SJCRH30 (cell line): Measurements from ENCODE around the gene HAUS8. TPM values are rescaled to one million over a fixed set of nuclear protein-coding genes. Genes with fewer than 3 reads are reported as not detected.

Source experiments
- DNase-seq, 2 experiments: peaks; one replicate each; pipeline ENCODE4 v3.0.0-alpha.2; 2015 to 2020
- H3K27ac ChIP-seq: fragments of 250-450 bp; sonication (Bioruptor Pico); 2 replicates; pipeline ENCODE4 v1.5.1; 2020; ENCODE audit warnings: mild to moderate bottlenecking, moderate library complexity
- H3K27me3 ChIP-seq: fragments of 250-450 bp; sonication (Bioruptor Pico); 2 replicates; pipeline ENCODE4 v1.5.1; 2020; ENCODE audit warnings: mild to moderate bottlenecking, moderate library complexity
- H3K36me3 ChIP-seq: fragments of 250-450 bp; sonication (Bioruptor Pico); 2 replicates; pipeline ENCODE4 v1.5.1; 2020; ENCODE audit warnings: mild to moderate bottlenecking, moderate library complexity
- H3K4me1 ChIP-seq: fragments of 250-450 bp; sonication (Bioruptor Pico); 2 replicates; pipeline ENCODE4 v1.5.1; 2020; ENCODE audit warnings: mild to moderate bottlenecking, moderate library complexity
- H3K4me3 ChIP-seq: fragments of 250-450 bp; sonication (Bioruptor Pico); 2 replicates; pipeline ENCODE4 v1.5.1; 2020; ENCODE audit warnings: mild to moderate bottlenecking, moderate library complexity
- H3K9me3 ChIP-seq: fragments of 250-450 bp; sonication (Bioruptor Pico); replicated peaks from 2 replicates; pipeline ENCODE4 v1.5.1; 2020; ENCODE audit warnings: mild to moderate bottlenecking, moderate library complexity
- total RNA-seq: library from RNA; depleted of rRNA; stranded (reverse); fragments of >200 nt; shearing (Covaris generic); gene quantifications from 2 replicates; pipeline ENCODE4 v1.2.3, GENCODE V29; 2014; rRNA removed

The HAUS8 gene, protein sequence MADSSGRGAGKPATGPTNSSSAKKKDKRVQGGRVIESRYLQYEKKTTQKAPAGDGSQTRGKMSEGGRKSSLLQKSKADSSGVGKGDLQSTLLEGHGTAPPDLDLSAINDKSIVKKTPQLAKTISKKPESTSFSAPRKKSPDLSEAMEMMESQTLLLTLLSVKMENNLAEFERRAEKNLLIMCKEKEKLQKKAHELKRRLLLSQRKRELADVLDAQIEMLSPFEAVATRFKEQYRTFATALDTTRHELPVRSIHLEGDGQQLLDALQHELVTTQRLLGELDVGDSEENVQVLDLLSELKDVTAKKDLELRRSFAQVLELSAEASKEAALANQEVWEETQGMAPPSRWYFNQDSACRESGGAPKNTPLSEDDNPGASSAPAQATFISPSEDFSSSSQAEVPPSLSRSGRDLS
- 22.9 and 23.9 TPM in 2 replicates for total RNA-seq

DNA sequence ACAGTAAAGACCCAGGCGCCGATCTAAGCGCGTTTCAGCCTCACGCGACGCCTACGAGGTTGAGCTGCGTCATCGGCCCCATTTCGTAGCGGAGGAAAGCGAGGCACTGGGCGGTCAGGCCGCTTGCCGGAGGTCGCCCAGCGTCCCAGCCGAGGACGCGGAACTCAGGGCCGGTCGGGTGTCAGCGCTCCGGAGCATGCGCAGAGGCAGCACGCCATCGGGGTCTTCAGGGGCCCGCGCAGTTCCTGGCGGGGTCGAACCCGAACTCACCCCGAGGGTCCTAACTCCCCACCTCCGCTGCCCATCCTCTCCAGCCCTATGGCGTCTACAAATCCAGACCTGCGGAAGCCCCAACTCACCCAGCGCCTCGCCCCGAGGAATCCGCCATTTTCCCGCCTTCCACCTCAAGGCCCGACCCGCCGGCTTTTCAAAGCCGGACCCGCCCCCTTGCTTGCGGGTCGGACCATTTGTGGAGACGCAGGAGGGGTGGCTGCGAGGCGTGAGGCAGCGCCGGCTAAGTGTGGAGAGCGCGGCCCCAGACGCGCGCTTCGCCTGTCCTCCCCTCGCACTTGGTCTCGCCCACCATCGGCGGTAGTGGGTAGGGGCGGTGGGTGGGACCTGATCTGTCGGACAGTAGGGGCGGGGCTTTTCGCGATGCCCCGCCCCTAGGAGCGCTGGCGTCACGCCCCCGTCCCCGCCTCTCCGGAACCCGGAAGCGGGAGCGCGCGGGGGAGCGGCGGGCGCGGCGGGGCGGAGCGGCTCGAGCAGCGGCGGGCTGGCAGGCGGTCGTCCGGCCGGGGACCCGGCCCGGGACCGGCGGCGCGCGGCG, at the start of gene HAUS8, which contains the start of gene MYO9B:
HAUS8 (minus strand) TSS at position 418 of the 829 bp plus-strand sequence; CDS start at position 388, 30 bp downstream.
MYO9B (plus strand) TSS at position 743 of the 829 bp plus-strand sequence. CDS start 25,941 bp downstream, outside the sequence.
- Histone ChIP-seq H3K27ac (peak within 1 kb of the TSS; percentile 96), H3K4me3 (peak within 1 kb of the TSS; percentile 87), H3K27me3 (no peaks in the 10 kb centered on the region), H3K4me1 (no peaks in the 10 kb centered on the region; the same call in 1 of the 2 replicates), H3K9me3 (no peaks in the 10 kb centered on the region), H3K36me3 (peaks cover 17% of the 10 kb centered on the region)
- peak; percentile 100 for DNase-seq

DNA sequence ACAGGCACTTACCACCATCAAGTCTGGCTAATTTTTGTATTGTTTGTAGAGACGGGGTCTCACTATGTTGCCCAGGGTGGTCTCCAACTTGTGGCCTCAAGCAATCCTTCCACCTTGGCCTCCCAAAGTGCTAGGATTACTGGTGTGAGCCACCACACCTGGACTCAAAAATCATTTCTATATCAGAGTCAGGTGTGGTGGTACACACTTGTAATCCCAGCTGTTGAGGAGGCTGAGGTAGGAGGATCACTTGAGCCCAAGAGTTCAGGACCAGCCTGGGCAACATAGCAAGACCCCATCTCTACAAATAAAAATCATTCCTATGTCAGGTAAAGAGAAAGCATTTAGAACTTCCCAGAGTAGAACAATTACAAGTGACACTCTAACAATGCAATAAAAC, 48.8 kb upstream of the HAUS8 start:
- peaks cover 7% of the 10 kb centered on the region for H3K36me3 ChIP-seq
- H3K27ac ChIP-seq, result no peak overlapping the region
- H3K27me3 ChIP-seq, result no peaks in the 10 kb centered on the region
- peaks cover 14% of the 10 kb centered on the region; the same call in 1 of the 2 replicates for H3K4me1 ChIP-seq
- no peak for DNase-seq
- H3K9me3 ChIP-seq, result no peaks in the 10 kb centered on the region
- no peak overlapping the region for H3K4me3 ChIP-seq

DNA sequence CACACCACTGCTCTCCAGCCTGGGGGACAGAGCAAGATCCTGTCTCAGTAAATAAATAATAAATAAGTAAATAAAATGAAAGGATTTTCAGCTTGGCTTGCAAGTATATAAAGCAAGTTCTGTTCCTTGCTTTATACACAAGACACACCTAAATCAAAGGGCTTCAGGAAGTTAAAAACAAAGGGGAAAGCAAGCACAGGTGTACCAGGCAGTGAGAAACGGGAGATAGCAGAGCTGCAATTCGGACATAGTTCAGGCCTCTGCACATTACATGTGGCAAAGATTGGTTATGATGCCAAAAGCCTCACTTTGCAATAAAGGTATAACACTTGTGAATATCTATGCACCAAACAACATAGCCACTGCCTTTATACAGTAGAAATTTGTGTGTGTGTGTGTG, 47.8 kb upstream of the HAUS8 start:
- Histone ChIP-seq H3K27ac (no peak overlapping the region), H3K36me3 (peaks cover 8% of the 10 kb centered on the region), H3K4me1 (peaks cover 14% of the 10 kb centered on the region; the same call in 1 of the 2 replicates), H3K27me3 (no peaks in the 10 kb centered on the region), H3K9me3 (no peaks in the 10 kb centered on the region), H3K4me3 (no peak overlapping the region)
- DNase-seq, result no peak

DNA sequence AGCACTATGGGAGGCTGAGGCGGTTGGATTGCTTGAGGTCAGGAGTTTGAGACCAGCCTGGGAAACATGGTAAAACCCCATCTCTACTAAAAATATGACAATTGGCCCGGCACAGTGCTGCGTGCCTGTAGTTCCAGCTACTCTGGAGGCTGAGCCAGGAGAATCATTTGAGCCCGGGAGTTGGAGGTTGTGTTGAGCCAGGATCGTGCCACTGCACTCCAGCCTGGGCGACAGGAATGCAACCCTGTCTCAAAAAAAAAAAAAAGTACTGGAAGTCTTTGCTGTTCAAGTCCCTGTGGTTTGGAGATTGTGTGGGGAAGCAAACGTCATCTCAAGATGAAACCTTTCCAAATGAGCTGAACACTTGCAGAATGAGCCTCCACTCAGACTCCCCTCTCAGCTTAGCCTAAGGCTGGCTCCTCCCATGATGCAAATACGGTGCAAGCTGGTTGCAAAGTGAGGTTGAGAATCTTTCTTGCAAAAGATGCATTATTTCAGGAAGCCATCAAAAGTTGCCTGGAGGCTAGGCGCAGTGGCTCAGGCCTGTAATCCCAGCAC, 46.6 kb upstream of the HAUS8 start:
- DNase-seq, result no peak
- Histone ChIP-seq H3K36me3 (peaks cover 8% of the 10 kb centered on the region), H3K27ac (no peak overlapping the region), H3K4me3 (no peak overlapping the region), H3K4me1 (peaks cover 11% of the 10 kb centered on the region; the same call in 1 of the 2 replicates), H3K9me3 (no peaks in the 10 kb centered on the region), H3K27me3 (no peaks in the 10 kb centered on the region)

DNA sequence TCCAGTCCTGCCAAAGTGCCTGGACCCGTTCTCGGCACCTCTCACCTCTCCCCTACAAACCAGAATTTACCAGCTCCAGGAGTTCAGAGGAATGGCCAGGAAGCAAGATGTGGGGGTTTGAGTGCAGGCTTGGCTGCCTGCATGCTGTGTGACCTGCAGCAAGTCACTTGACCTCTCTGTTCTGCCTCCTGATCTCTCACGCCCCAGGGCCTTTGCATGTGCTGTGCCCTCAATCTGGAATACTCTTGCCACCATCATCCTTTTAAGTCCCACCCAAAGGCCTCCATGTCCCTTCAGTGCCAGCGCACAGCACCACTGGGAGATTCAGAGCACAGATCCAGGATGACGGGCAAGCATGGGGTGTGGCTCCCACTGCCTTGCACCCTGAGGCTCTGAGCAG, 43.7 kb upstream of the HAUS8 start:
- H3K36me3 ChIP-seq, result peaks cover 19% of the 10 kb centered on the region
- no peaks in the 10 kb centered on the region for H3K9me3 ChIP-seq

DNA sequence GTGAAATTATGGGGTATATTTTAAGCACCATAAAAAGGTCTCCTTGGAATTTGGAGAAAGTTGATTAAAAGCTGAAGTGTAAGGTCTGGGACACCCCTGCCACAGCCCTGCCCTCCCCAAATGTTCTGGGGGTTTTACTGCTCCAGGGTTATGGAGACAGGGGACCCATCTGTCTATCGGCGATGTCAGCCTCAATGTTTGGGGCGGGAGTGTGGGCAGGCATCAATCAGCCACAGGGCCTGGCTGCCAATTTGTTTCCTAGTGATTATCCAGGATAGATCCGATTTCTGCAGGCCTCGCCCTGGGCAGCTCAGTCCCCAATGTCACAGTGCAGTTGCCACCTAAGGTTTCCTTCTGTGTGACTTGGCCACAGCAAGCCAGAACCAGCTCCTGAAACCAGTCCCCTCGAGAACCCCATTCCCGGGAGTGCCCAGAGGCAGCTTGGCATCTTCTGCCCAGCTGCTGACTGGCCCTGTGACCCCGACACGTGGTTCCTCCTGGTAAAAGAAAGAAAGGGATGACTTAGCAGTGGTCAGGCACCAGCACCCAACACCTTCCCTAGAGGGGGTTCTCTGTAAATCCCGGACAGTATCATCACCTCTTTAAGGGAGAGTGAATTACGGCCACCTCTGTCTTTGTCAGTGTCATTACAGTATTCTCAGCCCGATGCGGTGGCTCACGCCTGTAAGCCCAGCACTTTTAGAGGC, 41.9 kb upstream of the HAUS8 start:
- H3K27ac ChIP-seq, result no peak overlapping the region
- H3K4me1 ChIP-seq, result no peaks in the 10 kb centered on the region
- no peak overlapping the region for H3K4me3 ChIP-seq
- no peaks in the 10 kb centered on the region for H3K27me3 ChIP-seq
- DNase-seq, result no peak
- H3K9me3 ChIP-seq, result no peaks in the 10 kb centered on the region
- peaks cover 19% of the 10 kb centered on the region for H3K36me3 ChIP-seq

More for the DNA sequence above, 43.7 kb upstream of the HAUS8 start:
- Histone ChIP-seq H3K4me3 (no peak overlapping the region), H3K27me3 (no peaks in the 10 kb centered on the region), H3K4me1 (no peaks in the 10 kb centered on the region), H3K27ac (no peak overlapping the region)
- DNase-seq, result no peak

DNA sequence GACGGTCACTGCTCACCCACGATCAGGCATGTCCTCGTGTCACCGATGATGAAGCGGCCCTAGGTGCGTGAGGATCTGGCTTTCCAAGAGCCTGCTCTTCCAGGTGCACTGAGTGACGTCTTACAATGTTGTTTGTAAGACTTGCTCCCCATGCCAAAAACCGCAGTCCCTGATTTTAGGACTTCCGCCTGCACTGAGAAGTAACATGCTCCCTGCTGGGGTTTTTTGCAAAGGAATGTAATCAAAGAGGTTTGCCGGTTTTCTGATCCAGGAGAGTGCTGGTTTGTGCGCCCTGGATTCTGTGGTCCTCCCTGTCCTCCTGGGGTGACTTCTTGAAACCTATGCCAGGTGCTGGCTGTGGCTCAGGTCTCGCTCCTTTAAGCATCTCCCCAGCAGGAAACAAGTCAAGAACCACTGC, 39.2 kb upstream of the HAUS8 start:
- Histone ChIP-seq H3K36me3 (peaks cover 26% of the 10 kb centered on the region), H3K27me3 (no peaks in the 10 kb centered on the region), H3K27ac (no peak overlapping the region)

DNA sequence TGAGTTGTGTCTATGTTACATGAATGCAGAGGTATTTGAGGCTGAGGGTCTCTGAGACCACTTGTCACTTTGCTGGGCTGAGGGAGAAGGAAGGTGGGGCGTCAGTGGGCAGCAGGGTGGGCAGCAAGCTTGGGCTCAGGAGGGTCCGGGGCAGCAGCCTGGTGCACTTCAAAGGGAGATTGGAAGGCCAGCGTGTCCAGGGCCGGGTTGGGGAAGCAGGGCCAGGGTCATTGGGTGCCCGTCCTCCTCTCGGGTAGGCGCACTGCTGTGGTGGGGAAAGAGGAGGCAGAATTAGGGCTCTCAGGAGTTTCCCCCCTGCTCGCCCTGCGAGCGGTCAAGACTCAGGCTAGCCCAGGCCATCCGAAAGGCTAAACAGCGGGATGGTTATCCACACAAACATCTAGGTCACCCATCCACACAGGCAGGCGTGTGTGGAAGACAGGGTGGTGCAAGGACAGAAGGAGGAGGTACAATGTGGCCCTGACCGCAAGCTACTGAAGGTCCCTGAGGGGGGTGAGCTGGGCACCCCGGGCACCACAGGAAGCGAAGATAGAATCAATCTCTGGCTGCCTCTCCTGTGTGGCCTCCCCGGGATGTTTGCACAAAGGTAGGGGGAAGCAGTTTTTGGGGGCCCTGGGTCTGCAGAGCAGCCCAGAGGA, 38.0 kb upstream of the HAUS8 start:
- no peak overlapping the region for H3K27ac ChIP-seq
- peaks cover 5% of the 10 kb centered on the region for H3K4me1 ChIP-seq
- H3K4me3 ChIP-seq, result no peak overlapping the region
- no peak for DNase-seq
- no peaks in the 10 kb centered on the region for H3K27me3 ChIP-seq
- peaks cover 21% of the 10 kb centered on the region for H3K36me3 ChIP-seq
- no peaks in the 10 kb centered on the region for H3K9me3 ChIP-seq

More for the DNA sequence above, 39.2 kb upstream of the HAUS8 start:
- no peaks in the 10 kb centered on the region for H3K9me3 ChIP-seq
- no peak overlapping the region for H3K4me3 ChIP-seq
- no peaks in the 10 kb centered on the region for H3K4me1 ChIP-seq
- DNase-seq, result no peak

DNA sequence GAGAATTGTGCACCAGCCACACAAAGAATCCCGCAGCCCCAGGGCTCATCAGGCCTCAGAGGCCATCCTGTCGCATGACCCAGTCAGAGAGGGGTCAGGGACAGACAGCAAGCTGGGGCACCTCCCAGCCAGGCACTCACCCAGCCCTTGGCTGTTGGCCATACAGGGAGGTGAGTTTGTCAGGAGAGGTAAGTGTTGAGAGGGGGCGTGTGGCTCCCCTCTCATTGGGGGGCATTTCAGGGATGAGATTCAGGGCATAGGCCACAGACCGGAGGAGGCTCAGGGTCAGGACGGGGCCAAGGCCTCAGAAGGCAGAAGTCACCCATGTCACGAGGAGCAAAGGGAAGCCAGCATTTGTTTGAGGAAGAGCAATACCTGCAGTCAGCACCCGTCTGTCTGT, 37.4 kb upstream of the HAUS8 start:
- H3K27ac ChIP-seq, result no peak overlapping the region

DNA sequence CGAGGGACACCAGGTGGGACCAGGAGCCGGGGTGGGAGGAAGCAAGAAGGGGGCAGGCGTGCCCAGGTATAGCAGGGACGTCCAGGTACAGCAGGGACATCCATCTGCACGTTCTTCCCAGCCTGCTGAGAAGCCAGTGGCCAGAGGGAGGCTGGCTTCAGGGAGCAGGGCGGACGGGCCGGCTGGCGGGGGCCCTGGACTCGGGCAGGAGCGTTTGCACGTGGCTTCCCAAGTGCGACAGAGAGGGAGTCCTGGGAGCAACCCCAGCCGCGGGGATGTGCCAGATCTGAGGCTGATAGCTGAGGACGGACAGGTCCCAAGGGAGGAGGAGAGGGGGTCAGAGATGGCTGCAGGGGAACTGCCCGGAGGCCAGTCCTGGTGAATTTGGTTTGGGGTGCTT, 37.0 kb upstream of the HAUS8 start:
- peaks cover 21% of the 10 kb centered on the region for H3K36me3 ChIP-seq
- peaks cover 15% of the 10 kb centered on the region for H3K4me1 ChIP-seq
- no peak overlapping the region for H3K27ac ChIP-seq
- no peaks in the 10 kb centered on the region for H3K27me3 ChIP-seq
- H3K9me3 ChIP-seq, result no peaks in the 10 kb centered on the region
- no peak for DNase-seq
- no peak overlapping the region for H3K4me3 ChIP-seq

More for the DNA sequence above, 37.4 kb upstream of the HAUS8 start:
- no peak for DNase-seq
- H3K36me3 ChIP-seq, result peaks cover 21% of the 10 kb centered on the region
- no peak overlapping the region for H3K4me3 ChIP-seq
- no peaks in the 10 kb centered on the region for H3K27me3 ChIP-seq
- peaks cover 10% of the 10 kb centered on the region for H3K4me1 ChIP-seq
- no peaks in the 10 kb centered on the region for H3K9me3 ChIP-seq

DNA sequence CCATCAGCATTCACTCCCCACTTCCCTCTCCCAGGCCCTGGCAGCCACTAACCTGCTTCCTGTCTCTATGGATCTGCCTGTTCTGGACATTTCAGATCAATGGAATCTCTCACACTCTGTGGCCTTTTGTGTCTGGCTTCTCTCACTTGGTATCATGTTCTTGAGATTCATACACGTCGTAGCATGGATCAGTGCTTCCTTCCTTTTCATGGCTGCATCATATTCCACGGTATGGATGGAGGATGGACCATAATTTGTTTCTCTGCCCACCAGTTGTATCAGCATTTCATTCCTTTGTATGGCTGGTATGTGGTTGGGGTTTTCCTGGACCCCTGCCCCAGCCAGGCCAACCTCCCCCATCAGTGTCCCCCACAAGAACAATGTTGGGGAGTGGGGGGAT, 36.5 kb upstream of the HAUS8 start:
- DNase-seq, result no peak
- H3K27me3 ChIP-seq, result no peaks in the 10 kb centered on the region
- H3K27ac ChIP-seq, result no peak overlapping the region
- peaks cover 17% of the 10 kb centered on the region for H3K4me1 ChIP-seq
- H3K4me3 ChIP-seq, result no peak overlapping the region
- H3K9me3 ChIP-seq, result no peaks in the 10 kb centered on the region
- H3K36me3 ChIP-seq, result peaks cover 21% of the 10 kb centered on the region

DNA sequence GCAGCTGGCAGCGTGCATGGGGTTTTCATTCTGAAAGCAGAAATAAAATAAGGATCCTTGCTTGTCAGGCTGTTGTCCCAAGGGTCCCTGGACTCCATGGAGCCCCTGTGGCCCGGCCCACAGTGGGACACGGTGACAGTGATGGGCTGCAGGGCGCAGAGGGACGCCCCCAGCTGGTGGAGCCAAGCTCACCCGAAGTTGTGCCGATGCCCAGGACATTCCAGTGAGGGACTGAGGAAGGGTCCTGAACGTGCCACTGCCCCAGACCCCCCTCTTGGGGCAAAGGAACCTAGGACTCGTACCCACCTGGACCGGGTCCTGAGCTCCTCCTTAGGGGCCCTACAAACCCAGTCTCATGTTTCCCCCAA, 35.3 kb upstream of the HAUS8 start:
- H3K4me3 ChIP-seq, result no peak overlapping the region
- H3K9me3 ChIP-seq, result no peaks in the 10 kb centered on the region
- peaks cover 17% of the 10 kb centered on the region for H3K4me1 ChIP-seq
- H3K27me3 ChIP-seq, result no peaks in the 10 kb centered on the region
- no peak for DNase-seq
- H3K36me3 ChIP-seq, result peaks cover 21% of the 10 kb centered on the region
- H3K27ac ChIP-seq, result no peak overlapping the region

DNA sequence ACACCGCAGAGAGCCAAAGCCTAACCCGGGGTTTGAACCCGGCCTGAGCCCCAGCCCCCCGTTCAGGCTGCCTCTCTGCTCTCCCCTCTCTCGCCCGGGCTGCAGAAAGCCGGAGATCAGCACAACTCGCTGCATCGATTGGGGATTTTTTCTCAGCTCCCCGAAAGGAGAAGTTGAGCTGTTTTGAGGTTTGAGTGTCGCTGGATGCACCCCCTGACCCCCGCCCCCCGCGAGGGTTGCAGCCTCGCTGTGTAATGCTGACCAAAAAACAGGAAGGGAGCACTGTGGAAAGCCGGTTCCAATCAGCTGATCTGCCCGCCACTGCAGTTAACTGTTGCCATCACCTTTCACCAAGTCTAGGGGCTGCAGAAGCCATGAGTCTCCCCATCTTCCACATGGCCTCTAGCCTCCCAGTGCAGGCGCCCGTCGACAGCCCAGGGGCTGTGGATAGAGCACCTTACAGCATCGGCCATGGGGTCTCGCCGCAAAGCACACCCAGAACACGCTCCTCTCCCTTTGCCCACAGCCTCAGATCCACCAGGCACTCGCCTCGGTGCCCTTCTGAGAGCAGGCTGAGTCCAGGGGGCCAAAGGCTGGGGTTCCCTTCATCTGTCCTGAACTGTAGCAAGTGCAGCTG, 34.8 kb upstream of the HAUS8 start:
- Histone ChIP-seq H3K27me3 (no peaks in the 10 kb centered on the region), H3K36me3 (peaks cover 24% of the 10 kb centered on the region), H3K4me3 (no peak overlapping the region), H3K9me3 (no peaks in the 10 kb centered on the region), H3K4me1 (peaks cover 17% of the 10 kb centered on the region), H3K27ac (no peak overlapping the region)
- no peak for DNase-seq
